HEK293 (cell line): ENCODE results near the gene WDR70.
"Not testable (repeated sequence)": the region's sequence is repeated elsewhere in the genome, so short reads cannot be mapped to it uniquely, and the experiment has no call there.

Experiments used
- CTCF ChIA-PET: fragments of 350-600 bp; formaldehyde crosslinking; extraction: SDS; loops from one replicate; lab custom pipeline; 2021; ENCODE audit warnings: antibody characterized with exemption; lab: Yijun Ruan, JAX
- POLR2A ChIA-PET: fragments of 300-600 bp; formaldehyde crosslinking; extraction: SDS; loops from one replicate; lab custom pipeline; 2020; ENCODE audit warnings: antibody characterized with exemption, inconsistent platforms; lab: Yijun Ruan, JAX
- H3K27ac ChIP-seq: fragments of 200-500 bp; sonication (Bioruptor generic); 2 replicates; pipeline ENCODE4 v1.5.1; 2014; ENCODE audit warnings: low read depth, low read length, control low read depth, inconsistent platforms; ENCODE audit errors: extremely low read depth
- H3K36me3 ChIP-seq, 2 experiments: fragments of 200-500 bp in 1 of 2; sonication (Bioruptor generic) in 1 of 2; 1 replicate in 1 of 2; 2 replicates in 1 of 2; pipeline ENCODE4 v1.5.1; 2014 to 2017; ENCODE audit warnings: inconsistent platforms in 2 of 2, low read length in 2 of 2; ENCODE audit not compliant: control insufficient read depth in 2 of 2, insufficient read depth in 1 of 2
- H3K4me1 ChIP-seq: fragments of 200-500 bp; sonication (Bioruptor generic); 2 replicates; pipeline ENCODE4 v1.5.1; 2014; ENCODE audit warnings: mild to moderate bottlenecking, low read length, inconsistent platforms; ENCODE audit not compliant: control insufficient read depth, insufficient read depth
- H3K4me3 ChIP-seq: 2 replicates; pipeline ENCODE4 v1.5.1; 2011; ENCODE audit warnings: low read depth, mild to moderate bottlenecking, control low read depth, low read length, moderate library complexity
- H3K9me3 ChIP-seq: fragments of 200-500 bp; sonication (Bioruptor generic); 2 replicates; pipeline ENCODE4 v1.5.1; 2014; ENCODE audit warnings: low read depth, low read length, inconsistent platforms; ENCODE audit not compliant: control insufficient read depth, insufficient read depth
- BCL11B ChIP-seq: fragments of 450-650 bp; formaldehyde crosslinking; IDR thresholded peaks from 2 replicates; pipeline ENCODE4 v1.5.1; 2016; ENCODE audit warnings: low read depth, missing biosample characterization, missing genetic modification characterization
- FEZF1 ChIP-seq: fragments of 450-650 bp; formaldehyde crosslinking; IDR thresholded peaks from 2 replicates; pipeline ENCODE4 v1.5.1; 2016; ENCODE audit warnings: missing biosample characterization, missing genetic modification characterization
- GFI1B ChIP-seq: fragments of 450-650 bp; formaldehyde crosslinking; IDR thresholded peaks from 2 replicates; pipeline ENCODE4 v1.5.1; 2016; ENCODE audit warnings: missing biosample characterization, missing genetic modification characterization
- HIC1 ChIP-seq: fragments of 450-650 bp; formaldehyde crosslinking; IDR thresholded peaks from 2 replicates; pipeline ENCODE4 v1.5.1; 2016; ENCODE audit warnings: missing biosample characterization, missing genetic modification characterization
- KLF8 ChIP-seq: fragments of 450-650 bp; formaldehyde crosslinking; IDR thresholded peaks from 2 replicates; pipeline ENCODE4 v1.5.1; 2016; ENCODE audit warnings: missing biosample characterization, missing genetic modification characterization
- KLF9 ChIP-seq: fragments of 450-650 bp; formaldehyde crosslinking; IDR thresholded peaks from 2 replicates; pipeline ENCODE4 v1.5.1; 2016; ENCODE audit warnings: missing biosample characterization, missing genetic modification characterization, low read depth
- PRDM6 ChIP-seq: fragments of 450-650 bp; formaldehyde crosslinking; IDR thresholded peaks from 2 replicates; pipeline ENCODE4 v1.5.1; 2017; ENCODE audit warnings: missing biosample characterization, missing genetic modification characterization
- ZBTB49 ChIP-seq: fragments of 450-650 bp; formaldehyde crosslinking; IDR thresholded peaks from 2 replicates; pipeline ENCODE4 v1.5.1; 2016; ENCODE audit warnings: missing biosample characterization, missing genetic modification characterization, low read depth
- ZNF114 ChIP-seq: fragments of 450-650 bp; formaldehyde crosslinking; IDR thresholded peaks from 2 replicates; pipeline ENCODE4 v1.5.0; 2017; ENCODE audit warnings: missing biosample characterization, missing genetic modification characterization
- ZNF146 ChIP-seq: fragments of 450-650 bp; formaldehyde crosslinking; IDR thresholded peaks from 2 replicates; pipeline ENCODE4 v1.5.1; 2016; ENCODE audit warnings: missing biosample characterization, missing genetic modification characterization
- ZNF202 ChIP-seq: fragments of 450-650 bp; formaldehyde crosslinking; IDR thresholded peaks from 2 replicates; pipeline ENCODE4 v1.5.1; 2016; ENCODE audit warnings: missing biosample characterization, missing genetic modification characterization, borderline replicate concordance
- ZNF24 ChIP-seq: fragments of 450-650 bp; formaldehyde crosslinking; IDR thresholded peaks from 2 replicates; pipeline ENCODE4 v1.5.1; 2016; ENCODE audit warnings: missing biosample characterization, missing genetic modification characterization
- ZNF324 ChIP-seq: fragments of 450-650 bp; formaldehyde crosslinking; IDR thresholded peaks from 2 replicates; pipeline ENCODE4 v1.5.1; 2016; ENCODE audit warnings: missing biosample characterization, missing genetic modification characterization
- ZNF37A ChIP-seq: fragments of 450-650 bp; IDR thresholded peaks from 2 replicates; pipeline ENCODE4 v1.5.1; 2018; ENCODE audit warnings: missing biosample characterization, missing genetic modification characterization
- ZNF555 ChIP-seq: fragments of 450-650 bp; formaldehyde crosslinking; conservative IDR thresholded peaks from 2 replicates; pipeline ENCODE4 v1.5.1; 2017; ENCODE audit warnings: missing biosample characterization, mild to moderate bottlenecking, missing genetic modification characterization, inconsistent platforms
- ZNF624 ChIP-seq: fragments of 450-650 bp; formaldehyde crosslinking; IDR thresholded peaks from 2 replicates; pipeline ENCODE4 v1.5.1; 2017; ENCODE audit warnings: missing biosample characterization, missing genetic modification characterization
- ZNF626 ChIP-seq: fragments of 450-650 bp; sonication (Bioruptor Pico); formaldehyde crosslinking; IDR thresholded peaks from 2 replicates; pipeline ENCODE4 v1.5.1; 2018; ENCODE audit warnings: missing biosample characterization, missing genetic modification characterization, inconsistent platforms
- ZNF654 ChIP-seq: fragments of 450-650 bp; formaldehyde crosslinking; IDR thresholded peaks from 2 replicates; pipeline ENCODE4 v1.5.1; 2016; ENCODE audit warnings: low read depth, missing biosample characterization, missing genetic modification characterization
- ZNF776 ChIP-seq: fragments of 450-650 bp; formaldehyde crosslinking; IDR thresholded peaks from 2 replicates; pipeline ENCODE4 v1.5.0; 2017; ENCODE audit warnings: missing biosample characterization, missing genetic modification characterization, borderline replicate concordance
- TF ChIP-seq, protein P1 (sequence below): fragments of 450-650 bp; formaldehyde crosslinking; IDR thresholded peaks from 2 replicates; pipeline ENCODE4 v1.5.1; 2017; ENCODE audit warnings: missing biosample characterization, missing genetic modification characterization
- TF ChIP-seq, protein P2 (sequence below): fragments of 450-650 bp; formaldehyde crosslinking; IDR thresholded peaks from 2 replicates; pipeline ENCODE4 v1.5.1; 2017; ENCODE audit warnings: missing biosample characterization, missing genetic modification characterization

Gene WDR70

GRCh38 chr5:37622354-37622753 is 243.2 kb downstream of the WDR70 start:
- not testable (repeated sequence) for H3K4me1 ChIP-seq
- TF ChIP-seq ZNF146 (tag by site-specific recombination): peak; percentile 67; the same call in 1 of the 2 replicates
- TF ChIP-seq, all 188 proteins: peak for 1; not testable (repeated sequence) for 187
- POLR2A ChIA-PET, H3K27ac ChIP-seq, H3K9me3 ChIP-seq, H3K36me3 ChIP-seq, CTCF ChIA-PET, H3K4me3 ChIP-seq: not testable (repeated sequence)

DNA sequence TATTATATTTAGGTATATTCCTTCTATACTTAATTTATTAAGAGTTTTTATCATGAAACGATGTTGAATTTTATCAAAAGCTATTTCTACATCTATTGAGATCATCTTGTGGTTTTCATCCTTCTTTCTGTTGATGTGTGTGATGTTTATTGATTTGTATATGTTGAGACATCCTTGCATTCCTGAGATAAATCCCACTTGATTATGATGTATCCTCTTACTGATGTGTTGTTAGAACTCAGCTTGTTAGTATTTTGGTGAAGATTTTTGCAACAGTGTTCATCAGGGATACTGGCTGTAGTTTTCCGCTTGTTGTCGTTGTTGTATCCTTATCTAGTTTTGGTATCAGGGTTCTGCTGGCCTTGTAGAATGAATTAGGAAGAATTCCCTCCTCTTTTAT is 247.1 kb downstream of the WDR70 start:
- Histone ChIP-seq H3K27ac (no peak overlapping the region), H3K9me3 (no peaks in the 10 kb centered on the region), H3K36me3 (no peaks in the 10 kb centered on the region), H3K4me3 (no peak overlapping the region), H3K4me1 (no peaks in the 10 kb centered on the region)
- ChIA-PET CTCF (interaction anchor here (0.5 kb wide), 1 partner anchor 36 kb away, joined by 3 read pairs; no protein-coding TSS in a partner anchor), POLR2A (no interaction called here)
- TF ChIP-seq ZNF114 (tag by site-specific recombination) (no peak), ZNF324 (tag by site-specific recombination) (no peak), PRDM6 (tag by site-specific recombination) (no peak), HIC1 (tag by site-specific recombination) (no peak)
- TF ChIP-seq, protein P1, sequence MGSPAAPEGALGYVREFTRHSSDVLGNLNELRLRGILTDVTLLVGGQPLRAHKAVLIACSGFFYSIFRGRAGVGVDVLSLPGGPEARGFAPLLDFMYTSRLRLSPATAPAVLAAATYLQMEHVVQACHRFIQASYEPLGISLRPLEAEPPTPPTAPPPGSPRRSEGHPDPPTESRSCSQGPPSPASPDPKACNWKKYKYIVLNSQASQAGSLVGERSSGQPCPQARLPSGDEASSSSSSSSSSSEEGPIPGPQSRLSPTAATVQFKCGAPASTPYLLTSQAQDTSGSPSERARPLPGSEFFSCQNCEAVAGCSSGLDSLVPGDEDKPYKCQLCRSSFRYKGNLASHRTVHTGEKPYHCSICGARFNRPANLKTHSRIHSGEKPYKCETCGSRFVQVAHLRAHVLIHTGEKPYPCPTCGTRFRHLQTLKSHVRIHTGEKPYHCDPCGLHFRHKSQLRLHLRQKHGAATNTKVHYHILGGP (tag by site-specific recombination): no peak

- Histone ChIP-seq H3K36me3 (no peaks in the 10 kb centered on the region), H3K4me1 (no peaks in the 10 kb centered on the region), H3K9me3 (no peaks in the 10 kb centered on the region), H3K27ac (no peak overlapping the region), H3K4me3 (no peak overlapping the region)
- CTCF ChIA-PET: interaction anchor here (0.6 to 1.8 kb wide), 4 partner anchors 8 to 1170 kb away, joined by 3 to 5 read pairs (median 4); no protein-coding TSS in a partner anchor
- POLR2A ChIA-PET: interaction anchor here (0.6 kb wide), 1 partner anchor 193 kb away, joined by 3 read pairs; no protein-coding TSS in a partner anchor
- no peak for TF ChIP-seq ZNF624 (tag by site-specific recombination)
- no peak for TF ChIP-seq ZBTB49 (tag by site-specific recombination)
- no peak for TF ChIP-seq FEZF1 (tag by site-specific recombination)
- no peak for TF ChIP-seq KLF9
- TF ChIP-seq ZNF654: no peak
- no peak for TF ChIP-seq ZNF202
- TF ChIP-seq, protein P2, sequence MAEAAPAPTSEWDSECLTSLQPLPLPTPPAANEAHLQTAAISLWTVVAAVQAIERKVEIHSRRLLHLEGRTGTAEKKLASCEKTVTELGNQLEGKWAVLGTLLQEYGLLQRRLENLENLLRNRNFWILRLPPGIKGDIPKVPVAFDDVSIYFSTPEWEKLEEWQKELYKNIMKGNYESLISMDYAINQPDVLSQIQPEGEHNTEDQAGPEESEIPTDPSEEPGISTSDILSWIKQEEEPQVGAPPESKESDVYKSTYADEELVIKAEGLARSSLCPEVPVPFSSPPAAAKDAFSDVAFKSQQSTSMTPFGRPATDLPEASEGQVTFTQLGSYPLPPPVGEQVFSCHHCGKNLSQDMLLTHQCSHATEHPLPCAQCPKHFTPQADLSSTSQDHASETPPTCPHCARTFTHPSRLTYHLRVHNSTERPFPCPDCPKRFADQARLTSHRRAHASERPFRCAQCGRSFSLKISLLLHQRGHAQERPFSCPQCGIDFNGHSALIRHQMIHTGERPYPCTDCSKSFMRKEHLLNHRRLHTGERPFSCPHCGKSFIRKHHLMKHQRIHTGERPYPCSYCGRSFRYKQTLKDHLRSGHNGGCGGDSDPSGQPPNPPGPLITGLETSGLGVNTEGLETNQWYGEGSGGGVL (tag by site-specific recombination): no peak
- no peak for TF ChIP-seq ZNF37A (tag by site-specific recombination)
- no peak for TF ChIP-seq GFI1B (tag by site-specific recombination)
- no peak for TF ChIP-seq BCL11B (tag by site-specific recombination)
- no peak for TF ChIP-seq KLF8 (tag by site-specific recombination)
- no peak for TF ChIP-seq ZNF776
- no peak for TF ChIP-seq ZNF324 (tag by site-specific recombination)
- TF ChIP-seq ZNF626 (tag by site-specific recombination): no peak
- TF ChIP-seq ZNF555 (tag by site-specific recombination): no peak
- TF ChIP-seq ZNF24 (tag by site-specific recombination): no peak
Measured at GRCh38 chr5:37628876-37629275, 249.8 kb downstream of the WDR70 start.
